GM19452 (cell line): ENCODE data around the gene FSTL4.
A peak's percentile ranks its signal among the peaks of the same experiment; 100 is the strongest.

Experiments used
- ATAC-seq: cut with Tn5 transposase; IDR thresholded peaks from one replicate; pipeline ENCODE4 v1.9.1; 2021; ENCODE audit not compliant: unreplicated experiment

FSTL4 gene

GRCh38 chr5:133274597-133274935, 337.8 kb downstream of the FSTL4 start:
- no peak for ATAC-seq

GRCh38 chr5:133273661-133274596, 338.4 kb downstream of the FSTL4 start:
- no peak for ATAC-seq

GRCh38 chr5:133272345-133272744, 340.0 kb downstream of the FSTL4 start:
- ATAC-seq: no peak

GRCh38 chr5:133271606-133272005, 340.7 kb downstream of the FSTL4 start:
- no peak for ATAC-seq

GRCh38 chr5:133269691-133270090, 342.6 kb downstream of the FSTL4 start:
- ATAC-seq: no peak

DNA sequence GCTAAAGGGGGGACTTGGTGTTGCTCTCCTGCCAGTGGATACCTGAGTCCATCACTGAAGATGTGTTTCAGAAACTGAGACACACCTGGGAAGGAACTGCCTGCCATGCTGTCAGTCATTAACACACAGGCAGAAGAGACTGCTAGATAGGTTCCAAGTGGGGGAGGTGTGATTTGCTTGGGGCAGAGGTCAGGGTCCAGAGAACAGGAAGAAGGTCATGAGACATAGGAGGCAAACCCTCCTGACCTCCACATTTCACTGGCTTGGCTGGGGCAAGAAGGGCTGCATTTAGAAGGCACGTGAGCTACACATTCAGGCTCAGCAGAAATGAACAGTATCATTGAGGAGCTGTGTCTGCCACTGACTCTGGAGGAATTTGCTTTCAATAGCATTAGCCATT, 344.7 kb downstream of the FSTL4 start:
- ATAC-seq: peak; percentile 49

GRCh38 chr5:133266966-133267365, 345.4 kb downstream of the FSTL4 start:
- no peak for ATAC-seq

DNA sequence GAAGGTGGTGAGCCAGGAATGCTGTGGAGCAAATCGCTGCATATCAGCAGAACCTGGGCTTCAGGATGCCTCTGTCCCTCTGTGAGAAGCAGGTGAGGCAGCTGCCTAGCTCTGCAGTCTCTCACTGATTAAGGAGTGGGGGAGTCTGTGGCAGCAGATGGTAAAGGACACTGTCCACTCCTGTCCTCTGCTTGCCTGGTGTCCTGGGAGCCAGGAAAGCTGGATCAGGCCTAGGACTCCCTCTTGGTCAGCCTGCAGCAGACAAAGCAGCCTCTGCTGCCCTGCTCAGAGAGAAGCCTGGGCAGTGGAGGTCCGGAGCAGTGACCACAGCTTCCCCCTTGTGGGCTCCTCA, 345.8 kb downstream of the FSTL4 start:
- ATAC-seq: no peak

GRCh38 chr5:133265720-133266526, 346.4 kb downstream of the FSTL4 start:
- ATAC-seq: no peak

DNA sequence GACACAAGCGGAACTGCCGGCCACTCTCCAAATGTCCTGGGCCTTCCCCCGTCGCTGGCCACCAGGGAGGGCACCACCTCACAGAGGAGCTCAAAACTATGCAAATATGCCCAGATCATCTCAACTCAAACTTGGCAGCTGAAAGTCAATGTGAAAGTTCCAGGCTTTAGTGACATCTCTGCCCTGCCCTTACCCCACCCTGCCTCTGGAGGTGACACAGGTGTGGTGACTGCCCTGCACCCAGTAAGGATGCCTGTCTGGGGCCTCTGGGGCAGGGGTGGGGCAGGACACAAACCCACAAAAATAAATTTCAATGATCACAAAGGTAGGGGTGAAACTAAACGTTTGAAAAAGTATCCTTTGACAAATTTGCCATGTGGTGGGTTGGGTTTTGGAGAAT, 347.1 kb downstream of the FSTL4 start:
- no peak for ATAC-seq

DNA sequence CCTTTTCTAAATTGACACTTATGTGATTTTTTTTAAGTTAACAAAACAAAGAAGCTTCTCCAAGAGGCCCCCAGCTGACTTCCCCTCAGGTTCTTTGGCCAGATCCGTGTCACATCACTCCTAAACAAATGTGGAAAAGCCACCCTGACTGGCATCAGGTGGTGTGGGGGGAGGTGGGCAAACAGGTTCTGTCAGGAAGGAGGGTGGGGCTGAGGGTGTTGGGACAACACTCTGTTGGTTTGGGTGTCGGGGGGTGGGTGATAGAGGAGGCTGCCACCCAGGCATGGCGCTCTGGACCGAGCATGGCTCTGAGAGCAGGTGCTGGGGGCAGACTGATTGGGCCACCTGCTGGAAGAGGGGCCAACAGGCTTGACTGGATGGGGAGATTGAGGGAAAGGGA, 349.7 kb downstream of the FSTL4 start:
- ATAC-seq: no peak

GRCh38 chr5:133261993-133262392, 350.3 kb downstream of the FSTL4 start:
- ATAC-seq: no peak

GRCh38 chr5:133260715-133261114, 351.6 kb downstream of the FSTL4 start:
- ATAC-seq: no peak

GRCh38 chr5:133259199-133259997, 352.9 kb downstream of the FSTL4 start:
- no peak for ATAC-seq

- ATAC-seq: no peak
Measured at GRCh38 chr5:133257977-133258376, 354.4 kb downstream of the FSTL4 start.

DNA sequence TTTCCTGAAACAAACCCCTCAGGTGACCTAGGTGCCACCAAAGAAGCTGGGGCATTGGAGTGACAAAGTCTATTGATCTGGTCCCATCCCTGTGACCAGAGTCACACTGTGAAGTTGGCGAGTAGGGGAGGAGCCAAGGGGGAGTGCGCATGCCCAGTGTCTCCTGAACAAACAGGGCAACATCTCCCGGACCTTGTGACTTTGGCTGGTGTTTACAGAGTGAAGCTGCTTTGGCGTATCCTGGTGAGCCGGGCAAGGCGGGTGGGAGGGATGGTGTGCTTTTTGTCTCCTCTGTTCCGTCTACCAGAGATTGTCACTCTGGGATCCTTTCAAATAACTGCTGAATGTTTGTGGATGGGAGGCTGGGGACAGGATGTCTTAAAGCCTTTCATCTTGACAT, 356.1 kb downstream of the FSTL4 start:
- ATAC-seq: no peak

- ATAC-seq: no peak
Measured at GRCh38 chr5:133254803-133255202, 357.5 kb downstream of the FSTL4 start.

DNA sequence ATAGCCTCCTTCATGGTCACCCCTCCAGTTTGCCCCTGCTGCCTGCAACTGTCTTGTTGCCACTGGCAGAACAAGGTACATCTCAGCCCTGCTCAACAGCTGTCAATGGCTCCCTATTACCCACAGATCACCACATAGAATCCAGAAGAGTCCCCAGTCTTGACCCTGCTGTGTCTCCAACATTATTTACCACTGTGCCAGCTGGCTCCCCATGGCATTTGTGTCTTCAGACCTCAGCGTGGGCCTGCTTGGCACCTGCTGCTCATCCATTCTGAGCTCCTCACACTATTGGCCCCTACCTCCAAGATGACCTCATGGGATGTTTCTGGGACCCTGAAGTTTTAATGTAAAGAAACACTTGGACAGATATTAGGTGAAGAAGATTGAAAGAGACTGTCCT, 358.7 kb downstream of the FSTL4 start:
- no peak for ATAC-seq

- no peak for ATAC-seq
Measured at GRCh38 chr5:133253070-133253469, 359.3 kb downstream of the FSTL4 start.

GRCh38 chr5:133252133-133252480, 360.2 kb downstream of the FSTL4 start:
- no peak for ATAC-seq

- no peak for ATAC-seq
Measured at GRCh38 chr5:133251296-133252132, 360.8 kb downstream of the FSTL4 start.
